Measurements from ENCODE around the gene SETDB1. TPM values are rescaled to one million over a fixed set of nuclear protein-coding genes. Genes with fewer than 3 reads are reported as not detected.

Gene SETDB1
- total RNA-seq, 3 donors from 2014 or later, result 37.0 to 40.7 (median 40.7) TPM

GRCh38 chr1:150963321-150964163 is 37.4 kb downstream of the SETDB1 start:
- Mint-ChIP-seq H3K4me1 (ENCODE audit: low read depth) (peaks cover 1% of the 10 kb centered on the region), H3K9me3 (no peaks in the 10 kb centered on the region), H3K27me3 (ENCODE audit: low read depth) (no peaks in the 10 kb centered on the region), H3K36me3 (ENCODE audit: insufficient read depth) (peaks cover 63% of the 10 kb centered on the region), H3K4me3 (no peak overlapping the region)
- DNase-seq (no peak), ATAC-seq (no peak)

DNA sequence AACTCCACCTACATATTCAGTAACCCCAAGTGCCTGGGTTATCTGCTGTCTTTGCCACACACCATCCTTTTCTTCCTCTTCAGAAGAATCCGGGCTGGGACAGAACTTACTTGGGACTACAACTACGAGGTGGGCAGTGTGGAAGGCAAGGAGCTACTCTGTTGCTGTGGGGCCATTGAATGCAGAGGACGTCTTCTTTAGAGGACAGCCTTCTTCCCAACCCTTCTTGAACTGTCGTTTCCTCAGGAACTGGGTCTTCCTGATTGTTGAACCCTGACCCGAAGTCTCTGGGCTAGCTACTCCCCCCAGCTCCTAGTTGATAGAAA is 38.0 kb downstream of the SETDB1 start:
- Mint-ChIP-seq H3K36me3 (ENCODE audit: insufficient read depth) (peaks cover 64% of the 10 kb centered on the region), H3K4me3 (no peak overlapping the region), H3K27me3 (ENCODE audit: low read depth) (no peaks in the 10 kb centered on the region), H3K9me3 (no peaks in the 10 kb centered on the region), H3K4me1 (ENCODE audit: low read depth) (peaks cover 1% of the 10 kb centered on the region)
- ATAC-seq, result no peak
- no peak for DNase-seq

- Mint-ChIP-seq H3K36me3 (ENCODE audit: insufficient read depth) (peaks cover 53% of the 10 kb centered on the region), H3K9me3 (no peaks in the 10 kb centered on the region), H3K4me3 (no peak overlapping the region), H3K4me1 (ENCODE audit: low read depth) (peaks cover 3% of the 10 kb centered on the region), H3K27me3 (ENCODE audit: low read depth) (no peaks in the 10 kb centered on the region)
- ATAC-seq, result no peak
- DNase-seq, result no peak
Observed at GRCh38 chr1:150965605-150966004, 39.4 kb downstream of the SETDB1 start.

GRCh38 chr1:150966011-150966410 is 39.8 kb downstream of the SETDB1 start:
- ATAC-seq (no peak), DNase-seq (no peak)
- no peaks in the 10 kb centered on the region for H3K9me3 Mint-ChIP-seq
- H3K4me3 Mint-ChIP-seq, result no peak overlapping the region
- no peaks in the 10 kb centered on the region for H3K27me3 Mint-ChIP-seq (ENCODE audit: low read depth)
- H3K4me1 Mint-ChIP-seq (ENCODE audit: low read depth), result peaks cover 7% of the 10 kb centered on the region
- peaks cover 52% of the 10 kb centered on the region for H3K36me3 Mint-ChIP-seq (ENCODE audit: insufficient read depth)

- no peak overlapping the region for H3K4me3 Mint-ChIP-seq
- ATAC-seq, result no peak
- no peak for DNase-seq
- no peaks in the 10 kb centered on the region for H3K9me3 Mint-ChIP-seq
- peaks cover 26% of the 10 kb centered on the region for H3K4me1 Mint-ChIP-seq (ENCODE audit: low read depth)
- H3K27me3 Mint-ChIP-seq (ENCODE audit: low read depth), result no peaks in the 10 kb centered on the region
- peaks cover 41% of the 10 kb centered on the region for H3K36me3 Mint-ChIP-seq (ENCODE audit: insufficient read depth)
Observed at GRCh38 chr1:150967936-150968335, 41.8 kb downstream of the SETDB1 start.

- Mint-ChIP-seq H3K27me3 (ENCODE audit: low read depth) (no peaks in the 10 kb centered on the region), H3K4me3 (no peak overlapping the region), H3K4me1 (ENCODE audit: low read depth) (peaks cover 30% of the 10 kb centered on the region), H3K9me3 (no peaks in the 10 kb centered on the region), H3K36me3 (ENCODE audit: insufficient read depth) (peaks cover 36% of the 10 kb centered on the region)
- DNase-seq (no peak), ATAC-seq (no peak)
Observed at GRCh38 chr1:150968491-150968890, 42.3 kb downstream of the SETDB1 start.

GRCh38 chr1:150969626-150970025 is 43.5 kb downstream of the SETDB1 start:
- peaks cover 26% of the 10 kb centered on the region for H3K36me3 Mint-ChIP-seq (ENCODE audit: insufficient read depth)
- no peak overlapping the region for H3K4me3 Mint-ChIP-seq
- H3K27me3 Mint-ChIP-seq (ENCODE audit: low read depth), result no peaks in the 10 kb centered on the region
- H3K4me1 Mint-ChIP-seq (ENCODE audit: low read depth), result peaks cover 30% of the 10 kb centered on the region
- no peaks in the 10 kb centered on the region for H3K9me3 Mint-ChIP-seq
- ATAC-seq (no peak), DNase-seq (no peak)

GRCh38 chr1:150970808-150971582 is 44.8 kb downstream of the SETDB1 start:
- Mint-ChIP-seq H3K4me3 (peak overlapping the region; percentile 55), H3K36me3 (ENCODE audit: insufficient read depth) (peaks cover 20% of the 10 kb centered on the region), H3K4me1 (ENCODE audit: low read depth) (peaks cover 37% of the 10 kb centered on the region), H3K9me3 (no peaks in the 10 kb centered on the region), H3K27me3 (ENCODE audit: low read depth) (no peaks in the 10 kb centered on the region)
- DNase-seq (no peak), ATAC-seq (no peak)

DNA sequence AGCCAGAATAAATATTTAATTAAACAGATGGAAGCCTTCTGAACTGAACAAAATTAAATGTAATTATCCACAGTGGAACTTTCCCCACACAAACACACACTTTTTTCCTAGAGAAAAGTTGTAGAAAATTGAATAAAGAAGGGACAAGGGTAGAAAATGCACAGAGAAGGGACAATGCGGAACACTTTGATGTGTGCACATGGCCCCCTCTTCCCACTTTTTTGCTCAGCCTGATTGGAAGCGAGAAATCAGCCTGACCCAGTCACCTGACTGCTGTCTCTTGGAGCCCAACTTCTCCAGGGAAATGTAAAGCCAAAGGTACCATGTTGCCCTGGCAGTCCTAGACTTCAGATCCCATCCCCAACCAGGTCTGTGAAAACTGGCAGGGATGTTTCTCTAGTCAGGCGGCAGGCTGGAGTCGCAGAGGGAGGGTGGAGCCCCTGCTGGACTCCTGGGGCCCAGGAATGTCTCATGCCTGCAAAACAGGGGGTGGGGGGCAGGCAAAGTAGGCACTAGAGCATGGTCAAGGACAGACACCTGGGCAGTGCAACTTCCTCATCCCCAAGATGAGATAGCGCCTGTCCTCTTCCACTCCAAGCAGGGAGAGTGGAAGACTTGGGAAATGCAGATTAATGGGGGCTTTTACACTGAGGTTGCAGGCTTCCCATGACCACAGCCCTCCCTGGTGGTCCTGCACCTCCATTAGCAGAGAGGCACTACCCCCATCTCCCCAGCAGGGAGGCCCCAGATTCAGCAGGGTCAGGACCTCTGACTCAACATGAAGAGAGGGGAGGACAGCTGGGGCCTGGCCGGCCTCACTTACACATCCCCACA is 45.6 kb downstream of the SETDB1 start:
- Mint-ChIP-seq H3K4me3 (peak overlapping the region; percentile 89), H3K27me3 (ENCODE audit: low read depth) (no peaks in the 10 kb centered on the region), H3K36me3 (ENCODE audit: insufficient read depth) (peaks cover 14% of the 10 kb centered on the region), H3K9me3 (no peaks in the 10 kb centered on the region), H3K4me1 (ENCODE audit: low read depth) (peaks cover 45% of the 10 kb centered on the region)
- DNase-seq (no peak), ATAC-seq (no peak)

DNA sequence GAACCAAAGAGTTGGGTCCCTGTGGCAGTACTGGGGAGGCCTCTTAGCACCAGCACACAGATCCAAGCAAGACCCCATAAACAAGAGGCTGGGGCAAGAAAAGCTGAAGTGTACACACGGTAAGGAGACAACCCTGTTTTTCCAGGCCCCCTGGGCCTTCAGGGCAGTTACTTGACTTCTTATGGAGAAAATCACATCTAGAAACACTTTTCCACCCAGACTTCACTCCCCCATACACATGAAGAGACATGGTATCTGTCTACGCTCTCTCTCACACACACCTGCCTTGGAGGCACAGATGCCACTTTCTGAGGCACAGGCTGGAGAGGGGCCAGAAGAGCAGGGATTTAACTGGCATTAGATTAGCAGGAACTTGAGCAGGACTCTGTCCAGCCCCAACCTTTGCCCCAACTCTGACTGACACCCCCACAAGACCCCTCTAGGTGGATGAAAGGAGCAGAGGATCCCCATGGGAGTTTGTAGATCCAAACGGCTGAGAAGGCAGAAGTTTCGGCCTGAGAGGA is 46.3 kb downstream of the SETDB1 start:
- H3K36me3 Mint-ChIP-seq (ENCODE audit: insufficient read depth), result peaks cover 11% of the 10 kb centered on the region

GRCh38 chr1:150973258-150973835 is 47.2 kb downstream of the SETDB1 start:
- Mint-ChIP-seq H3K36me3 (ENCODE audit: insufficient read depth) (peaks cover 3% of the 10 kb centered on the region), H3K27me3 (ENCODE audit: low read depth) (no peaks in the 10 kb centered on the region), H3K4me1 (ENCODE audit: low read depth) (peaks cover 56% of the 10 kb centered on the region), H3K9me3 (no peaks in the 10 kb centered on the region), H3K4me3 (peak overlapping the region; percentile 89)
- DNase-seq (no peak), ATAC-seq (peak; percentile 1 to 2)

More for the DNA sequence above, 46.3 kb downstream of the SETDB1 start:
- H3K9me3 Mint-ChIP-seq, result no peaks in the 10 kb centered on the region
- peak overlapping the region; percentile 89 for H3K4me3 Mint-ChIP-seq
- H3K27me3 Mint-ChIP-seq (ENCODE audit: low read depth), result no peaks in the 10 kb centered on the region
- peaks cover 52% of the 10 kb centered on the region for H3K4me1 Mint-ChIP-seq (ENCODE audit: low read depth)
- ATAC-seq, result no peak
- no peak for DNase-seq

- Mint-ChIP-seq H3K4me1 (ENCODE audit: low read depth) (peaks cover 61% of the 10 kb centered on the region), H3K9me3 (no peaks in the 10 kb centered on the region), H3K36me3 (ENCODE audit: insufficient read depth) (no peaks in the 10 kb centered on the region), H3K4me3 (peak overlapping the region; percentile 89), H3K27me3 (ENCODE audit: low read depth) (no peaks in the 10 kb centered on the region)
- peak; percentile 54 to 56 for ATAC-seq
- peak; percentile 29 for DNase-seq
Observed at GRCh38 chr1:150973836-150974579, 47.8 kb downstream of the SETDB1 start.
